ENCODE measurements around the gene RERE.

Gene RERE

GRCh38 chr1:8463144-8463927, 354.1 kb downstream of the RERE start:
- peaks cover 78% of the 10 kb centered on the region for H3K4me1 ChIP-seq (ENCODE audit: control insufficient read depth, low read length)
- H3K4me3 ChIP-seq (ENCODE audit: low read length), result peak overlapping the region; percentile 28
- TF ChIP-seq CTCF (IDR thresholded peaks at IDR 0.05; ENCODE audit: low read depth, low read length, poor library complexity, severe bottlenecking), result no peak
- no peak for TF ChIP-seq EZH2phosphoT487 (IDR thresholded peaks at IDR 0.05; ENCODE audit: borderline replicate concordance, low read length)
- peaks cover 12% of the 10 kb centered on the region for H3K79me2 ChIP-seq (ENCODE audit: control insufficient read depth, low read length)
- H3K27me3 ChIP-seq (ENCODE audit: control insufficient read depth, low read length), result no peaks in the 10 kb centered on the region
- no peaks in the 10 kb centered on the region for H4K20me1 ChIP-seq (ENCODE audit: control insufficient read depth, insufficient read depth, low read depth, low read length)
- no peaks in the 10 kb centered on the region for H3K9me2 ChIP-seq (replicated peaks; ENCODE audit: control insufficient read depth, low read length)
- H3K9me3 ChIP-seq (ENCODE audit: control insufficient read depth, insufficient read depth, low read length), result no peaks in the 10 kb centered on the region
- H3K27ac ChIP-seq (ENCODE audit: low read depth, low read length), result peak overlapping the region; percentile 51
- H3F3A ChIP-seq (ENCODE audit: control insufficient read depth, insufficient read depth), result peaks cover 3% of the 10 kb centered on the region
- H3K36me3 ChIP-seq (ENCODE audit: control insufficient read depth, low read length), result peaks cover 30% of the 10 kb centered on the region
- peak overlapping the region; percentile 47 for H3K4me2 ChIP-seq (ENCODE audit: low read length)

GRCh38 chr1:8462371-8462892, 355.0 kb downstream of the RERE start:
- H3K79me2 ChIP-seq (ENCODE audit: control insufficient read depth, low read length), result peaks cover 18% of the 10 kb centered on the region
- H3K4me3 ChIP-seq (ENCODE audit: low read length), result no peak overlapping the region
- H3F3A ChIP-seq (ENCODE audit: control insufficient read depth, insufficient read depth), result peaks cover 3% of the 10 kb centered on the region
- no peak for TF ChIP-seq CTCF (IDR thresholded peaks at IDR 0.05; ENCODE audit: low read depth, low read length, poor library complexity, severe bottlenecking)
- no peak for TF ChIP-seq EZH2phosphoT487 (IDR thresholded peaks at IDR 0.05; ENCODE audit: borderline replicate concordance, low read length)
- no peaks in the 10 kb centered on the region for H3K27me3 ChIP-seq (ENCODE audit: control insufficient read depth, low read length)
- H3K9me3 ChIP-seq (ENCODE audit: control insufficient read depth, insufficient read depth, low read length), result no peaks in the 10 kb centered on the region
- no peaks in the 10 kb centered on the region for H4K20me1 ChIP-seq (ENCODE audit: control insufficient read depth, insufficient read depth, low read depth, low read length)
- no peaks in the 10 kb centered on the region for H3K9me2 ChIP-seq (replicated peaks; ENCODE audit: control insufficient read depth, low read length)
- H3K36me3 ChIP-seq (ENCODE audit: control insufficient read depth, low read length), result peaks cover 30% of the 10 kb centered on the region
- H3K4me1 ChIP-seq (ENCODE audit: control insufficient read depth, low read length), result peaks cover 87% of the 10 kb centered on the region
- no peak overlapping the region for H3K27ac ChIP-seq (ENCODE audit: low read depth, low read length)
- H3K4me2 ChIP-seq (ENCODE audit: low read length), result peak overlapping the region; percentile 8; the same call in 1 of the 2 replicates

GRCh38 chr1:8461351-8462110, 355.9 kb downstream of the RERE start:
- Histone ChIP-seq H3K4me1 (ENCODE audit: control insufficient read depth, low read length) (peaks cover 83% of the 10 kb centered on the region), H3K4me2 (ENCODE audit: low read length) (peak overlapping the region; percentile 51)

More at GRCh38 chr1:8461351-8462110, 355.9 kb downstream of the RERE start:
- H3F3A ChIP-seq (ENCODE audit: control insufficient read depth, insufficient read depth), result peaks cover 3% of the 10 kb centered on the region
- no peaks in the 10 kb centered on the region for H3K9me3 ChIP-seq (ENCODE audit: control insufficient read depth, insufficient read depth, low read length)
- H3K4me3 ChIP-seq (ENCODE audit: low read length), result peak overlapping the region; percentile 24
- H3K27ac ChIP-seq (ENCODE audit: low read depth, low read length), result peak overlapping the region; percentile 46
- no peaks in the 10 kb centered on the region for H3K27me3 ChIP-seq (ENCODE audit: control insufficient read depth, low read length)
- no peaks in the 10 kb centered on the region for H4K20me1 ChIP-seq (ENCODE audit: control insufficient read depth, insufficient read depth, low read depth, low read length)
- no peaks in the 10 kb centered on the region for H3K9me2 ChIP-seq (replicated peaks; ENCODE audit: control insufficient read depth, low read length)
- H3K36me3 ChIP-seq (ENCODE audit: control insufficient read depth, low read length), result peaks cover 30% of the 10 kb centered on the region
- peaks cover 19% of the 10 kb centered on the region for H3K79me2 ChIP-seq (ENCODE audit: control insufficient read depth, low read length)
- TF ChIP-seq CTCF (IDR thresholded peaks at IDR 0.05; ENCODE audit: low read depth, low read length, poor library complexity, severe bottlenecking), result no peak
